Suppressor macrophage treated with lipopolysaccharide for 1 hour (primary cell): ENCODE measurements around the gene TRAF1.
"Not testable (repeated sequence)": the region's sequence is repeated elsewhere in the genome, so short reads cannot be mapped to it uniquely, and the experiment has no call there.

ENCODE experiments used
- DNase-seq, 3 donors: peaks; one replicate each; pipeline ENCODE4 v3.0.0-alpha.2; 2020 to 2022

TRAF1 gene

DNA sequence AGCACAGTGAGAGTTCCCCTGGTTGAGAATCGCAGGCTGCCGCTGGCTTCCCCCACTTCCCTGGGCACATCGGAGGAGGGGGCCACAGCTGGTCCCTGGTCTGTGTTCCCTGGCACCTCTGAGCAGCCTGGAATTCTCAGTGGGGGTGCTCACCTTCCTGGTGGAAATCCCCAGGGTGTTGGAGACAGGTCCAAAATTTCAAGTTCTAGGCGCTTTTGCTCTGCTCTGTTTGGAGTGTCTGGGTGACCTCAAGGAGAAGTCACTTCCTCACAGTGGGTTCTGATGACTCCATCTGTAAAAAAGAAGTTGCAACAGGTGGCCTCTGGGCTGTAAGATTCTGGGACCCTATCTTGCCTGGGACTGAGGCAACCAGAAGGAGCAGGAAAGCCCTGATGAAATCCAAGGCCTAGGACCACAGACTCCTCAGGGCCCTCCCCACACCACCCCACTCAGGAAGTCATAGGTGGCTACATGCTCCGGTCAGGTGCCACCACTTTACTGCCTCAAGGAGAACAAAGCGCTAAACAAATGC is at the start of gene TRAF1:
Gene TRAF1, minus strand, starts transcription at position 400 of the 532 bp plus-strand sequence. CDS start 721 bp downstream, outside the sequence.
- DNase-seq: peak in 2 of 3 donors; percentile 92 to 94

DNA sequence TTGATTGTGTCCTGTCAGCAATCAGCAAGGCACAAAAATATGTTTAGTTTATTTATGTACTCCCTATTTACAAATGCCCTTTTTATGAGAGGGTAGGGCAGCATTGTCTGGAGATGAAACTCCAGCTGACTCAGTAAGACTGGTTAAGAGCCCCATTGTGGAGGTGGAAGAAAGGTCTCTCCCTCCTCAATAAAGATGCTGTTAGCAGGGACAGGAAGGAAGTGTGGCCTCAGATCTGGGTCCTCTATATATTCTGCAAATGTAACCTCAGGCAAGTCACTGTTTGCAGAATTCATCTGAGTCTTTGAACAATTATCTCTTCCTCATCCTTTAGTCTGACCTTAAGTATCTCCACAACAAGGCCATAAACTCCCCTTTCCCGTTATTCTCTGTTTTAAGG is 48.3 kb upstream of the TRAF1 start:
- no peak for DNase-seq

- DNase-seq: no peak
These were observed 47.6 kb upstream of the TRAF1 start for GRCh38 chr9:120974181-120974580.

- no peak for DNase-seq
These were observed 45.3 kb upstream of the TRAF1 start for GRCh38 chr9:120971938-120972337.

DNA sequence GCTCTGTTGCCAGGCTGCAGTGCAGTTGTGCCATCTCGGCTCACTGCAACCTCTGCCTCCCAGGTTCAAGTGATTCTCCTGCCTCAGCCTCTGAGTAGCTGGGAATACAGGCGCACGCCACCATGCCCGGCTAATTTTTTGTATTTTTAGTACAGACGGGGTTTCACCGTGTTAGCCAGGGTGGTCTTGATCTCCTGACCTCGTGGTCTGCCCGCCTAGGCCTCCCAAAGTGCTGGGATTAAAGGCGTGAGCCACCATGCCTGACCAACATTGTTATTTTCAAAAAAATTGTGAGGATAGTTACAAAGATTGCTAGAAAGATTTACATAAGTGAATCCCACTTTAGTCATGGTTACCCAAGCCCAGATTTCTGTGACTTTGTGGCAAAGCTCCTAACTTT is 44.9 kb upstream of the TRAF1 start:
- not testable (repeated sequence) for DNase-seq

GRCh38 chr9:120970244-120970643 is 43.6 kb upstream of the TRAF1 start:
- DNase-seq: no peak

DNA sequence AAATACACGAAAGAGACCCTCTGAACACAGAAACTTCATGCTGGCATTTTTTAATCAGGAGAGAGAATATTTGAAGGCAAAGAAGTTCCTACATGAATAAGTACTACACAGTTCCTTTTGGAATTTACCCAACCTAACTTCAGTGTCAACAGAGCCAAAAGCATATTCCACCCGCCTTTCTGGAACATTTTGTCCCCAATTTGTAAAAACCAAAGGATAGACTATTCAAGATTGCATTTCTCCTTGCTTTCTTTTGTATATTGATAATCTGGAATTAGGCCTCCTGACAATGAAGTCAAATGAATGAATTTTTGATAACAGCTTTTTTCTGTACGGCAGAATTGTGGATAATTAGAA is 39.4 kb upstream of the TRAF1 start:
- no peak for DNase-seq

DNA sequence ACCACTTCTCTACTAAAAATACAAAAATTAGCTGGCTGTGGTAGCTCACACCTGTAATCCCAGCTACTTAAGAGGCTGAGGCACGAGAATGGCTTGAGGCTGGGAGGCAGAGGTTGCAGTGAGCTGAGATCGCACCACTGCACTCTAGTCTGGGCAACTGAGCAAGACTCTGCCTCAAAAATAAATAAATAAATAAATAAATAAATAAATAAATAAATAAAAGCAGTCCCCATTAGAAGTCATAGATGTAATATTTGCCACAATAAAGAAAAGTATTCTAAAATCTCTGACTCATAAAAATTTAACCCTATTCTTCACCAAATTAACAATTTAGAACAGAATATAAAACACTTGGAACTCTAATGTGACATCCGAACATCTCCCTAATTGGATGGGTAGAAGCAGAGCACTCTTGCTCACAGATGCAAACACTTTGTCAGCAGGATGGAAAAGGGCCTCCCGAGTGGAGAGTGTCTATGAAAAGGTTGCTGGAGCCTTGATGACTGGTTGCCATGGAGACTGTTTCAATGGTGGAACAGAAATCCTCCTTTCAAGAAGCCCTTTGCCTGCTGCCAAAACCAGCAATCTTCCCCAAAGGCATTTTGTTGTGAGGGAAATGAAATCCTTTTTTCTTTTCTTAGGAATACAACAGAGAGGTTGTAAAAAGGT is 38.9 kb upstream of the TRAF1 start:
- no peak for DNase-seq

DNA sequence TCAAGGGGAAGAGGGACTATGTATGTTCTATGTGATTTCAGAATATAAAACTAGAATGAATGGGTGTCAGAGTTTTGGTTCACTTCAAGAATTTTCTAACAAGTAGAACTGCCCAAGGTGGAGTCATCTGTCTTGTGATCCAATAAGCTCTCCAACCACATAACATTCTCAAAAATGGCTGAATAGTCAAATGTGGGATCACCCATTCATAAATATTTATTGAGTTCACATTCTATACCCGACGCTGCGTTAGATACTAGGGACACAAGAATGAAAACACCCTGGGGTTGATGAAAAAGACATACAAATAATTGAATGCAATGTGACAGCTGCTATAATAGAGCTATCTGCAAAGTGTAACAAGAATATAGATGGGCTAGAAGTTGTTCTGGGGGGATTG is 35.3 kb upstream of the TRAF1 start:
- DNase-seq: no peak

DNA sequence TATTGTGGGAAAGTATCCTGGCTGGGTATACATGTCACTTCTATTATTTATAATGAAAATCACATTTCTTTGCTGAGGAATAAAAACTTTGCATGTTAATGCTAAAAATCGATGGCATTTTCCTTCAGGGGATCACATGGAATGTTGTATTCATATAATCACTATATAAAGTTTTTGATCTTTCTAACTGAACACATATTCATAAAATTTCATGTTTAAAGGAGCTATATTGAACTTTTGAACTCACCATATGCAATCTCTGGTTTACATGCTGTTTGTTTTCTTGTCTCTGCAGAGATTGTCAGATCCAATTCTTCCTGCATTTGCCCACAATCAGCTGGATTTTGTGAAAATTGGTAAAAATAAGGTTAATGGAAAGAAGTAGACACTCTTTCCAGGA is 33.4 kb upstream of the TRAF1 start:
- no peak for DNase-seq

- no peak for DNase-seq
These were observed 30.3 kb upstream of the TRAF1 start for GRCh38 chr9:120956862-120957261.

DNA sequence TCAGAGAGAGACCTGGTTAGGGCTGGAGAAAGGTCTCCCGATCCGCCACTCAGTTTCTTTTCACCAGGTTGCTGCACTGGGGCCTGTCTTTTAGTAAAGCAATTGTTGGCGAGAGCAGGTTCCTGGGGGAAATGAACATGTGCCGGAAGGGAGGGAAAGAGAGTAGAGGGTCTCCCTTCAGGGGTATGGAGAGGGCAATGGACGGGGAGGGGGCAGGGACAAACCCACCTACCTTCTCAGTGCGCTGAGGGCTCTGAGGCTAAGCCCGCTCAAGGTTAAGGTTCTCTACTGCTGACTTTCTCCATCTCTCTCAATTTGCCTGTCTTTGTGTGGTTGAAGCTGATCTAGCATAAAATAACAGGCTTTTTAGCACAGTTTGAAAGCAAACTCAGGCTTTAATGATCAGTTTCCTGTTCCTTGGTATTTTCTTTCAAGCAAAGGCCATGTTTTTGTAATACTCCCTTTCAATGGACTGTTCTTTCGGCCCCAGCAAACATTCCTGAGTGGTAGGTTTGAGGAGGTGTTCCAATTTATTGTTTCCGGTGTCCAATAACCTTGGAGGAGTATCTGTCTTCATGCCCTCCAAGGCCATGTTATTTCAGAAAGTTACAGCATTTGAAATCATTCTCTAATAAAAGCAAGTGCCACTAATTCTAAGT is 25.5 kb upstream of the TRAF1 start:
- DNase-seq: no peak

DNA sequence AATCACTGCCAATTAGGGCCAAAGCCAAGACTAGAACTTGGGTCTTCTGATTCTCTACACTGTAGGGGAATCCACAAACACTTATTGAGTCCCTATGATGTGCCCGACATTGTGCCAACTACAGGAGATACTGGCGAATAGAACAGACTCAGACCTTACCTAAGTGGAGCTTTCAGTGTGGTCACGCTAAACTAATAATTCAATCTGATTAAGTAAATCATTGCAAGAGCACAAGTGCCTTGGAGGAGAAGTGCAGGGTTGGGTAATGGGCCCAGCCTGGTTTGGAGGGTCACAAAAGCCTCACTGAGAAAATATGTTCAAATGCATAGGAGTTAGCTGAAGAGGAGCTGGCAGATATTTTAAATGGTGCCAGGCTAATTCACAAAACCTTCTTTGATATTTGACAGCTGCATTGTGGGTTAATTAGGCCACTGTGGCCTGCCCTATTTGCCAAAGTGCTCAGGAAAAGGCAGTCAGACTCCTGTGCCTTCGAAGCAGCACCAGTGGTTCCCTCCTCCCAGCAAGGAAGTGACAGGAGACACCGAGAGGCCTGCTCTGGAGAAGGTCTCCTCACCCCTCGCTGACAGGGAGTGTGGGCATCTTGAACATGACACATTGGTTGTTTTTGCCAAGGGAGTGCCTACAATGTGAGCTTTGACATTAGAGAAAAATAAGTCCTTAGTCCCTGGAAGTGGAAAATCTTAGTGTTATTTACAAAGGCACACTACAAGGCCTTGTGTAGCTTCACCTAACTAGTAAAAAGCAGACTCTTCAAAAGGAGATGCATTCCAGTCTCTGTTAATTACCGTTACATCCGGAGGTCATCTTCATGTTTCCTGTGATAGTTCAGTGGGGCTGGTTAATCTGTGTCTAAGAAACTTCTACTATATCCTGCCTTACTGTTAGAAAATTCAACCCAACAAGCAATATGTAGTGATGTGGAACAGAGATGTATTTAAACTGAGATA is 24.1 kb upstream of the TRAF1 start:
- DNase-seq: no peak

GRCh38 chr9:120949290-120949689 is 22.7 kb upstream of the TRAF1 start:
- DNase-seq: no peak

DNA sequence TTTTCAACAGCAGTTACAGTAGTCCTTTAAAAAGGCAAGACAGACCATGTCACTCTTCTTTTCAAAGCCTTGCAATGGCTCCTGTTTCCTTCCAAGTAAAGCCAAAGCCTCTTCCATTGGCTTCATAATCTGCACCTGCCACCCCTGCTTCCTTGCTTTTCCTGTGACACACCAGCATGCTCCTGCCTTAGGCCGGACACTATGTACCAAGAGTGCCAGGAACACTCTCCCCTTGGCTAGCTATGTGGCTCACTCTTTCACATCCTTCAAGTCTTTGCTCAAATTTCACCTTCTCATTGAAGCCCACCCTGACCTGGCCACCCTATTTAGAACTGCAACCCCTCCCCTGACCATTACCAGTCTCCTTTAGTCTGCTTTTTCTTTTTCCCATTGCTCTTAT is 22.2 kb upstream of the TRAF1 start:
- DNase-seq: no peak

- no peak for DNase-seq
These were observed 20.6 kb upstream of the TRAF1 start for GRCh38 chr9:120947222-120947621.

- peak in 1 of 3 donors; percentile 19 for DNase-seq
These were observed 19.7 kb upstream of the TRAF1 start for GRCh38 chr9:120946259-120946658.

DNA sequence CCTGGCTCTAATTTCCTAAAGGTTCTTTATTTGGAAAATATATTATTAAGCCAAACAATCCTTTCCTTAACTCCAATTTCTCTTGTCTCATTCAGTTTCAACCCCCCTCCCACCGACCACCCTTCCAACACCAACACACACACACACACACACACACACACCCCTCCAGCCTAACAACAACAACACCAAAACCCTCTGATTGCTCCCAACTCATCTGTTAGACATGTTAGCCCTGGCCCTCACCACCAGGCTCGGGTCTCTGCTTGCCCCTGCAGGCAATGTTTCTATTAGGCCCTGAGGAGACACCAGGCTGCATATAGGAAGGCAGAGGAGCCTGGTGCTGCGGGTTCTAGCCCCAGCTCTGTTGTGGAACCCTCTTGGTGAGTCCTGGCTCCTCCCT is 18.4 kb upstream of the TRAF1 start:
- DNase-seq: no peak

GRCh38 chr9:120944434-120944843 is 17.8 kb upstream of the TRAF1 start:
- DNase-seq: peak; percentile 15 to 62 (median 53)

DNA sequence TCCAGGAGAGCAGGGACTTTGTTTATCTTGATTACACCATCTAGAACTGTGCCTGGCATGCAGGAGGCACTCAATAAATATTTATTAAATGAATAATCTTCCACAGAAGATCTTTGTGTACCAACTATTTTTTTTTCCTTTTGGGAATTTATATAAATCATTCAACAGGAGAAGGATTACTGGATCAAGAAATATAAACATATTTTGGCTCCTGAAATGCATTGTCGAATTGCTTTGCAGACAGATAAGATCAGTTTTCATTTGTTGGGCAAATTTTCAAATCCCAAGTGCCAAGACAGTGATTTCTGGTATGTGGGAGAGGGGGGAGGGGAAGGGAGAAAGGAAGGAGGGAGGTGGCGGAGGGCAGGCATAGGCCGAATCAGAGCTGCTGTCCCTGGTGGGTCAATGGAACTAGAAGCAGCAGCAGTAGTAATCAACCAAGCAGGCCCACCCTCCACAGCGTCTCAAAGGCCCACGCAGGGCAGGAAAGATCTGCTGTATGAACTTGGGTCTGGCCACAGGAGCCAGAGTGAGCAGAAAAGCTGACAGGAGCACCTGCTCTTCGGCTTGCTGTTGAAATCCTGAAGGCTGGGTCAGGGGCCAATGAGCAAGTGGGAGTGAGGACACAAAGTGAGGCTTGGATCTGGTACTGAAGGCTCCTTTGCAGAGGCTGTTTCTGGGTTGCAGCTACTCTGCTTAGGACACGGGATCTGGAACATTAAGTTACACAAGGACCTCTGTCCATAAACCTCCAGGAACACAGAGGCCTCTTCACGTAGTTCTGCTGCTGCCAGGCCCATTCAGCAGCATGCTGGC is 15.8 kb upstream of the TRAF1 start:
- DNase-seq: no peak

GRCh38 chr9:120941046-120941770 is 14.6 kb upstream of the TRAF1 start:
- no peak for DNase-seq

GRCh38 chr9:120940573-120940972 is 14.0 kb upstream of the TRAF1 start:
- no peak for DNase-seq
